ENCODE results near the gene OR6M1.

The OR6M1 gene

DNA sequence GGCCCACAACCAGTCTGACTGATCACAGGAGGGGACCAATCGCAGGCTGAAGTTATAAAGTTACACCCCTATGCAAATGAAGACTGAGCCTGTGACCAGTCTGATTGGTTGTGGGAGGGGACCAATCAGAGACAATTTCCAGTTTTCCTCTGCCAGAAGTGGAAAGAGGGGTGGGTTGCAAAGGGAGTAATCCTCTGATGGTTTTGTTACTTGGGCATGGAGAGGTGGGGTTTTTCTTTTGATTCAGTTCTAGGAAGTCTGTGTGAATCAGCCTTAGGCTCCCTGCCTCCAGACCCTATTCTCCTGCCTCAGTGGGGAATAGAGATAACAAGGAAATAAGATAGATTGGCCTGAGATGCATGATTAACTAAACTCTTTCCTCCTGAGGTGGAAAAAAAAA is 9.9 kb downstream of the OR6M1 start:
- Histone ChIP-seq H3K27me3 (ENCODE audit: control insufficient read depth in 5 of 5, insufficient read depth in 4 of 5, low read length in 5 of 5) (no peaks in the 10 kb centered on the region), H3K9me3 (ENCODE audit: control insufficient read depth in 5 of 5, low read length in 5 of 5) (no peaks in the 10 kb centered on the region), H3K27ac (ENCODE audit: low read depth, low read length) (no peak overlapping the region), H3K36me3 (ENCODE audit: control insufficient read depth in 5 of 5, insufficient read depth in 5 of 5, low read length in 5 of 5) (no peaks in the 10 kb centered on the region), H3K9ac (ENCODE audit: low read length in 5 of 5) (no peak overlapping the region), H3K4me3 (ENCODE audit: low read depth in 1 of 5, low read length in 5 of 5) (no peak overlapping the region), H3K4me1 (ENCODE audit: control insufficient read depth in 5 of 5, insufficient read depth in 5 of 5, low read length in 5 of 5) (no peaks in the 10 kb centered on the region)

DNA sequence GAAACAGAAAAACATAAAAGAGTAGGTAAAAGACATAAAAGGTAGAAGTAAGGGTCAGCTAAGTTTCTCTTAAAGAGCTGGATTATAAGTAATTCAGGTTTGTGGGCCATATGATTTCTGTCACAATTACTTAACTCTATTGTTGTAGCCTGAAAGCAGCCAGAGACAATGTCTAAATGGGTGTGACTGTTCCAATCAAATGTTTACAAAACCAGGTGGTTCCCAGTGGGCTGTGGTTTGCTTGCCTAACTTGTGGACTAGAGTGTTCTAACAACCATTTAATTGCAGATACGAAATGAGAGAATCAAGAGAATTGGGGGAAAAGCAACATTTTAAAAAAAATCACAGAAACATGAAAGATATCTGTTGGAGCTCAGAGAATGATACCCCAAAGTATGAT is 22.6 kb downstream of the OR6M1 start:
- H3K36me3 ChIP-seq (ENCODE audit: control insufficient read depth in 5 of 5, insufficient read depth in 5 of 5, low read length in 5 of 5) = no peaks in the 10 kb centered on the region
- H3K27me3 ChIP-seq (ENCODE audit: control insufficient read depth in 5 of 5, insufficient read depth in 4 of 5, low read length in 5 of 5) = peaks cover 0 to under 1% (median 0%) of the 10 kb centered on the region in 5 donors
- no peak overlapping the region for H3K27ac ChIP-seq (ENCODE audit: low read depth, low read length)
- H3K4me1 ChIP-seq (ENCODE audit: control insufficient read depth in 5 of 5, insufficient read depth in 5 of 5, low read length in 5 of 5) = no peaks in the 10 kb centered on the region
- H3K9me3 ChIP-seq (ENCODE audit: control insufficient read depth in 5 of 5, low read length in 5 of 5) = no peaks in the 10 kb centered on the region
- no peak overlapping the region for H3K4me3 ChIP-seq (ENCODE audit: low read depth in 1 of 5, low read length in 5 of 5)
- no peak overlapping the region for H3K9ac ChIP-seq (ENCODE audit: low read length in 5 of 5)

DNA sequence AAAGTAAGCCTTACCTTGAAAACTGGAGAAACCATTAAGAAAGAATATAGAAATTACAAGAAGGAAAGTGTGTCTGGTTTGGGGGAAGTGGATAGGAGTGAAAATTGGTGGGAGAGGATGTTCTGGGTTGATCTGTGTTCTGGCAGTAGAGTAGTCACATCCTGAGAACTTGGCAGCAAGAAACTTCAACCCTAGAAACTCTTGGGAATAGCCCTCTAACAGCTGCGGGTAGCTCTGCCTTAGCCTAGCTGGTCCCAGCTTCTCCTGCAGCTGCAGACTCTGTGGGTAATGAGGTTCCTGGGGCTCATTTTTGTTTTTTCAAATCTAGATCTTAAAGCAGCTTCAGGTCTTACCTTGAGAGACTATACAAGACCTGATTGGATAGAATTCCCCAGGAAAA is 27.6 kb downstream of the OR6M1 start:
- no peak overlapping the region for H3K27ac ChIP-seq (ENCODE audit: low read depth, low read length)
- no peak overlapping the region for H3K4me3 ChIP-seq (ENCODE audit: low read depth in 1 of 5, low read length in 5 of 5)
- no peaks in the 10 kb centered on the region for H3K36me3 ChIP-seq (ENCODE audit: control insufficient read depth in 5 of 5, insufficient read depth in 5 of 5, low read length in 5 of 5)
- H3K9ac ChIP-seq (ENCODE audit: low read length in 5 of 5) = no peak overlapping the region
- no peaks in the 10 kb centered on the region for H3K9me3 ChIP-seq (ENCODE audit: control insufficient read depth in 5 of 5, low read length in 5 of 5)
- H3K4me1 ChIP-seq (ENCODE audit: control insufficient read depth in 5 of 5, insufficient read depth in 5 of 5, low read length in 5 of 5) = no peaks in the 10 kb centered on the region
- peaks cover 0 to 2% (median 0%) of the 10 kb centered on the region in 5 donors for H3K27me3 ChIP-seq (ENCODE audit: control insufficient read depth in 5 of 5, insufficient read depth in 4 of 5, low read length in 5 of 5)

DNA sequence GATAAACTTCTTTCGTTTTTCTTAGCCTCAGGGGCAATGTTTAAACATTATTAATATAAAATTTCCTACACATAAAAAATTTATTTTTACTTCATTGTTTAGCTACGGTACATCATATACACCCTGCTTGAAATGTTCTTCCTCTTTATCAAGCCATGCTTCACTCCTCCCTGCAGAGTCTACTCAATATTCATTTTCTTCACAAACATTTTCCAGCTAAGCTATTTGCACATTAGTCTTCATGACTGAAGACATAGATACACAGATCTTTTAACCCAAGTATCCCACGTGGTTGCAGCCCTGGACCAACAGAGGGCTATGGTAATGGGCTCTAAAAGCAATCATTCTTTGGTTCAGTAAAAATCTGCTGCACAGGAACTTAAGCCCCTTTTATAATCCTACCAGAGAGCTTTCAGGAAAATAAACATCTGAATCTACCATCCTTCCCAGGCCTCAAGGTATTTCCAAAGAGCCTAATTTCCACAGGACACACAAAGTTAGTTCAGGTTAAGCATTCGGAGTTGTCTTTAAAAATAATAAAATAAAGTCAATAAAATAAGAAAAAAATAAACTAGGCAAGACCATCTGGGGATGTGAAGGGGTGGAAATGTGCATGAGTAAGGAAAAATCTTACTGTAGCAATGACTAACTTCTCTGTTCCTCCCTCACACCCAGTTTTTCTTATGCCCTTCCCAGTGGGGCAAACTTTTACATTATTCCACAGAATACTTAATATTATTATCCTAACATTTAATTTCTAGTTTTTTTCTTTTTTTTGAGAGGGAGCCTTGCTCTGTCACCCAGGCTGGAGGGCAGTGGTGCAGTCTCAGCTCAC is 30.2 kb downstream of the OR6M1 start:
- Histone ChIP-seq H3K27me3 (ENCODE audit: control insufficient read depth in 5 of 5, insufficient read depth in 4 of 5, low read length in 5 of 5) (peaks cover 0 to 2% (median 0%) of the 10 kb centered on the region in 5 donors), H3K9me3 (ENCODE audit: control insufficient read depth in 5 of 5, low read length in 5 of 5) (no peaks in the 10 kb centered on the region), H3K36me3 (ENCODE audit: control insufficient read depth in 5 of 5, insufficient read depth in 5 of 5, low read length in 5 of 5) (no peaks in the 10 kb centered on the region)

DNA sequence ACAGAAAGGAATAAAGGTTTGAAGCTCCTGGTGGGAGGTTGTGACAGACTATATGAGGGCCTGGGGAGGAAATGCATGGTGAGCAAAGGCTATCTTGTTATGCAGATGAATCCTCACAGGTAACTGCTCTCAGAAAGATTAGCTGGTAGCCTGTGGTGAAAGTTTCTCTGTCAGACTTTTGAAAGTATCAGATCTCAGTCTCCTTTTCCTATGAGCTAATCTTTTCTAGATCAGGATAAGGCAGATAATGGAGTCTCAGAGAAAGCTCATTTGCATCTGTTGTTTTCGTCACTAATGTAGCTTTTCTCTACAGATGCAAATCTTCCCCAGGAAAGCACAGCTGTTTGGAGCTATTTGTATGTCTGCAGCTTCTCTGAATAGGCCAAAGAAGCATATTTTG is 30.9 kb downstream of the OR6M1 start:
- H3K9ac ChIP-seq (ENCODE audit: low read length in 5 of 5) = no peak overlapping the region
- H3K27ac ChIP-seq (ENCODE audit: low read depth, low read length) = no peak overlapping the region
- H3K4me3 ChIP-seq (ENCODE audit: low read depth in 1 of 5, low read length in 5 of 5) = no peak overlapping the region
- no peaks in the 10 kb centered on the region for H3K9me3 ChIP-seq (ENCODE audit: control insufficient read depth in 5 of 5, low read length in 5 of 5)
- peaks cover 0 to 2% (median 0%) of the 10 kb centered on the region in 5 donors for H3K27me3 ChIP-seq (ENCODE audit: control insufficient read depth in 5 of 5, insufficient read depth in 4 of 5, low read length in 5 of 5)
- no peaks in the 10 kb centered on the region for H3K4me1 ChIP-seq (ENCODE audit: control insufficient read depth in 5 of 5, insufficient read depth in 5 of 5, low read length in 5 of 5)
- no peaks in the 10 kb centered on the region for H3K36me3 ChIP-seq (ENCODE audit: control insufficient read depth in 5 of 5, insufficient read depth in 5 of 5, low read length in 5 of 5)

More for the DNA sequence above, 30.2 kb downstream of the OR6M1 start:
- H3K9ac ChIP-seq (ENCODE audit: low read length in 5 of 5) = no peak overlapping the region
- no peak overlapping the region for H3K27ac ChIP-seq (ENCODE audit: low read depth, low read length)
- no peak overlapping the region for H3K4me3 ChIP-seq (ENCODE audit: low read depth in 1 of 5, low read length in 5 of 5)
- H3K4me1 ChIP-seq (ENCODE audit: control insufficient read depth in 5 of 5, insufficient read depth in 5 of 5, low read length in 5 of 5) = no peaks in the 10 kb centered on the region

DNA sequence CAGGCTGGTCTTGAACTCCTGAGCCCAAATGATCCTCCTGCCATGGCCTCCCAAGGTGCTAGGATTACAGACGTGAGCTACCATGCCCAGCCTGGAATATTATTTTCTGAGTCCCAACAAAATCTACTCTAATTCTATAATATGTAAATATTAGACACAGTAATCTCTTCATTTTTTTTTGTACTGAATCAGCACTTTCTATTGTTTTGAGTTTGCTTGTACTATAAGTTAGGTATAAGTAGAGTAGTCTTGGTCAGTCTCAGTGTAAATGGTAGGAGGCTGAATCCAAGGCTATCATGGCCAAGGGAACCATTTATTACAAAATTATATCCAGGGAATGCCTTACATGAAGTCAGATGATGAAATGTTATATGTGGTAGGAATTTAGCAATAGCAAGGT is 32.2 kb downstream of the OR6M1 start:
- peaks cover 0 to 2% (median 0%) of the 10 kb centered on the region in 5 donors for H3K27me3 ChIP-seq (ENCODE audit: control insufficient read depth in 5 of 5, insufficient read depth in 4 of 5, low read length in 5 of 5)
- no peaks in the 10 kb centered on the region for H3K9me3 ChIP-seq (ENCODE audit: control insufficient read depth in 5 of 5, low read length in 5 of 5)
- H3K4me1 ChIP-seq (ENCODE audit: control insufficient read depth in 5 of 5, insufficient read depth in 5 of 5, low read length in 5 of 5) = no peaks in the 10 kb centered on the region
- no peaks in the 10 kb centered on the region for H3K36me3 ChIP-seq (ENCODE audit: control insufficient read depth in 5 of 5, insufficient read depth in 5 of 5, low read length in 5 of 5)
- H3K9ac ChIP-seq (ENCODE audit: low read length in 5 of 5) = no peak overlapping the region
- no peak overlapping the region for H3K27ac ChIP-seq (ENCODE audit: low read depth, low read length)
- H3K4me3 ChIP-seq (ENCODE audit: low read depth in 1 of 5, low read length in 5 of 5) = no peak overlapping the region

DNA sequence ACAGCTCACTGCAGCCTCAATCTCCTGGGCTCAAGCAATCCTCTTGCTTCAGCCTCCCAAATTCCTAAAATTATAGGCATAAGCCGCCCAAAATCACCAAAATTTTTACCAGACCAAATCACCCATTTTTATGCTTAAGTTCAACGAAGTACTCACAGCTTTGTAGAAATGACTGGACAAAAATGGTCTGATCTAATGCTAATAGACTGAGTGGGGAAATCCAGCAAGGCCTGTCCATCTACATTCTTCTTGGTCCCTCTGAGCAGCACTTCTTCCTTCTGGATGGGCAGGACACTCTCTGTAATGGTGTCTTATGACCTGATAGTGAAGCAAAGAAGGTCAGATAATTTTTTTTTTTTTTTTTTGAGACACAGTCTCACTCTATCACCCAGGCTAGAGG is 33.1 kb downstream of the OR6M1 start:
- no peaks in the 10 kb centered on the region for H3K27me3 ChIP-seq (ENCODE audit: control insufficient read depth in 5 of 5, insufficient read depth in 4 of 5, low read length in 5 of 5)
- no peak overlapping the region for H3K9ac ChIP-seq (ENCODE audit: low read length in 5 of 5)
- H3K4me3 ChIP-seq (ENCODE audit: low read depth in 1 of 5, low read length in 5 of 5) = no peak overlapping the region
- no peaks in the 10 kb centered on the region for H3K36me3 ChIP-seq (ENCODE audit: control insufficient read depth in 5 of 5, insufficient read depth in 5 of 5, low read length in 5 of 5)
- H3K9me3 ChIP-seq (ENCODE audit: control insufficient read depth in 5 of 5, low read length in 5 of 5) = no peaks in the 10 kb centered on the region
- no peak overlapping the region for H3K27ac ChIP-seq (ENCODE audit: low read depth, low read length)
- H3K4me1 ChIP-seq (ENCODE audit: control insufficient read depth in 5 of 5, insufficient read depth in 5 of 5, low read length in 5 of 5) = no peaks in the 10 kb centered on the region

DNA sequence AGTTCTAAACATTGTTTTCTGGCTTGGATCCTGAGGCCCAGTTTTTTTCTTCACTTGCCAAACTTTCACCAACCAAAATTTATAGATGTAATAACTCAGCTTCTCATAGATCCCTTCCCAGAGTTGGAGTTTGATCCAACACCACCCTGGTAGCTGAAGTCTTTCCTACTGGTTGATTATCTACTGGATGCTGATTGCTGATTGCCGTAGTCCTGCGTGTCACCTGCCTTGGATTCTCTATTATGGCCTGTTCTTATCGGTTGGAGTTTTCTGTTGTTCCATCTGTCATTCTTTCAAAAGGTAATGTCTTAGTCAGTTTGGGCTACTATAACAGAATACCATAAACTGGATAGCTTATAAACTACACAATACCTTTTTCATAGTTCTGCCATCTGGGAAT is 34.5 kb downstream of the OR6M1 start:
- H3K9ac ChIP-seq (ENCODE audit: low read length in 5 of 5) = no peak overlapping the region
- no peaks in the 10 kb centered on the region for H3K27me3 ChIP-seq (ENCODE audit: control insufficient read depth in 5 of 5, insufficient read depth in 4 of 5, low read length in 5 of 5)
- H3K4me1 ChIP-seq (ENCODE audit: control insufficient read depth in 5 of 5, insufficient read depth in 5 of 5, low read length in 5 of 5) = no peaks in the 10 kb centered on the region
- no peak overlapping the region for H3K27ac ChIP-seq (ENCODE audit: low read depth, low read length)
- H3K36me3 ChIP-seq (ENCODE audit: control insufficient read depth in 5 of 5, insufficient read depth in 5 of 5, low read length in 5 of 5) = no peaks in the 10 kb centered on the region
- H3K9me3 ChIP-seq (ENCODE audit: control insufficient read depth in 5 of 5, low read length in 5 of 5) = no peaks in the 10 kb centered on the region
- no peak overlapping the region for H3K4me3 ChIP-seq (ENCODE audit: low read depth in 1 of 5, low read length in 5 of 5)

DNA sequence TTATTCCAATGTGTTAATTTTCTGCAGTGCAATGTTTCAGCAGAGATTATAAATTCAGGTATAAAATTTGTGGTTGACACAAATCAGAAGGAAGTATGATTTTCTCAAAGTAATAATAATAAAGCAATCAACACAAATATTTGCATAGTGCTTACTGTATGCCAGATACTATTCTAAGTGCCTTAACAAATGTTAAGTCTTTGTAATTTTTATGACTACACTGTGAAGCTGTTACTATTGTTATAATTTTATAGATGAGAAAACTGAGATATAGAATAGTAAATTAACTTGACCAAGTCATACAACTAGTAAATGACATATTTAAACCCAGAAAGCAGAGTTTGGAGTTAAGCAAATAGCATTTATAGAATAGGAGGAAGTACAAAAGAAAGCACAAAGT is 35.4 kb downstream of the OR6M1 start:
- no peaks in the 10 kb centered on the region for H3K9me3 ChIP-seq (ENCODE audit: control insufficient read depth in 5 of 5, low read length in 5 of 5)
- no peak overlapping the region for H3K9ac ChIP-seq (ENCODE audit: low read length in 5 of 5)
- no peaks in the 10 kb centered on the region for H3K36me3 ChIP-seq (ENCODE audit: control insufficient read depth in 5 of 5, insufficient read depth in 5 of 5, low read length in 5 of 5)

DNA sequence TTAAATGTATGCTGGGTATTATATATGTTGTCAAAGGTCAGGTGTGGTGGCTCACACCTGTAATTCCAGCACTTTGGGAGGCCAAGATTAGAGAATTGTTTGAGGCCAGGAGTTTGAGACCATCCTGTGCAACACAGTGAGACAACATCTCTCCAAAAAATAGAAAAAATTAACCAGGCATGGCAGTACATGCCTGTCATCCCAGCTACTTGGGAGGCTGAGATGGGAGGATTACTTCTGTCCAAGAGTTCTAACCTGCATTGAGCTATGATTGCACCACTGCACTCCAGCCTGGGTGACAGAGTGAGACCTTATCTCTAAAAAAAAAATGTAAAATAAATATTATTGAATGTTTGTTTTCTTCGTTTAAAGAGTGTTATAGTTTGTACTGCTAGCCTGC is 40.5 kb downstream of the OR6M1 start:
- Histone ChIP-seq H3K36me3 (ENCODE audit: control insufficient read depth in 5 of 5, insufficient read depth in 5 of 5, low read length in 5 of 5) (no peaks in the 10 kb centered on the region), H3K27ac (ENCODE audit: low read depth, low read length) (no peak overlapping the region), H3K27me3 (ENCODE audit: control insufficient read depth in 5 of 5, insufficient read depth in 4 of 5, low read length in 5 of 5) (no peaks in the 10 kb centered on the region), H3K4me3 (ENCODE audit: low read depth in 1 of 5, low read length in 5 of 5) (no peak overlapping the region), H3K9ac (ENCODE audit: low read length in 5 of 5) (no peak overlapping the region), H3K4me1 (ENCODE audit: control insufficient read depth in 5 of 5, insufficient read depth in 5 of 5, low read length in 5 of 5) (no peaks in the 10 kb centered on the region), H3K9me3 (ENCODE audit: control insufficient read depth in 5 of 5, low read length in 5 of 5) (peaks cover 10 to 14% (median 11%) of the 10 kb centered on the region in 5 donors)

More for the DNA sequence above, 35.4 kb downstream of the OR6M1 start:
- Histone ChIP-seq H3K27ac (ENCODE audit: low read depth, low read length) (no peak overlapping the region), H3K4me1 (ENCODE audit: control insufficient read depth in 5 of 5, insufficient read depth in 5 of 5, low read length in 5 of 5) (no peaks in the 10 kb centered on the region), H3K4me3 (ENCODE audit: low read depth in 1 of 5, low read length in 5 of 5) (no peak overlapping the region), H3K27me3 (ENCODE audit: control insufficient read depth in 5 of 5, insufficient read depth in 4 of 5, low read length in 5 of 5) (no peaks in the 10 kb centered on the region)

All from subcutaneous abdominal adipose tissue (tissue), 5 donors.